ENCODE measurements around the gene CNNM4.

Gene CNNM4

DNA sequence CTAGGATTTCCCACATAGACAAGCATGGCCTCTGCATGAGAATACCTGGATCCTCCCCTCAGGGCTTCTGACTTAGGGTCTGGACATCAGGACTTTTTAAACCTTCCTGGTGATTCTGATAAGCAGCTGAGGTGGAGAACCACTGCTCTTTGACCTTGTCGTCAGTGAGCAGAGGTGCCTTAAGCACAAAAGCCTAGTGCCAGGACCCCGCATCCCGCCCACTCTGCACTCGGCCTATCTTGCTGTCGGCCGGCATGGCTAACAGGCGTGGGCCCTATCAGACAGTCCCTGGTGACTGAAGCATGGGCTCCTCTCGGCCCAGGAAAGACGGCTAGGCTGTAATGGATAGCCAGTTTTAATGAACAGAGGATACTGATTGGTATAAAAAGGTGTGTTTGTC lies 76.9 kb downstream of the CNNM4 start:
- DNase-seq, result no peak

DNA sequence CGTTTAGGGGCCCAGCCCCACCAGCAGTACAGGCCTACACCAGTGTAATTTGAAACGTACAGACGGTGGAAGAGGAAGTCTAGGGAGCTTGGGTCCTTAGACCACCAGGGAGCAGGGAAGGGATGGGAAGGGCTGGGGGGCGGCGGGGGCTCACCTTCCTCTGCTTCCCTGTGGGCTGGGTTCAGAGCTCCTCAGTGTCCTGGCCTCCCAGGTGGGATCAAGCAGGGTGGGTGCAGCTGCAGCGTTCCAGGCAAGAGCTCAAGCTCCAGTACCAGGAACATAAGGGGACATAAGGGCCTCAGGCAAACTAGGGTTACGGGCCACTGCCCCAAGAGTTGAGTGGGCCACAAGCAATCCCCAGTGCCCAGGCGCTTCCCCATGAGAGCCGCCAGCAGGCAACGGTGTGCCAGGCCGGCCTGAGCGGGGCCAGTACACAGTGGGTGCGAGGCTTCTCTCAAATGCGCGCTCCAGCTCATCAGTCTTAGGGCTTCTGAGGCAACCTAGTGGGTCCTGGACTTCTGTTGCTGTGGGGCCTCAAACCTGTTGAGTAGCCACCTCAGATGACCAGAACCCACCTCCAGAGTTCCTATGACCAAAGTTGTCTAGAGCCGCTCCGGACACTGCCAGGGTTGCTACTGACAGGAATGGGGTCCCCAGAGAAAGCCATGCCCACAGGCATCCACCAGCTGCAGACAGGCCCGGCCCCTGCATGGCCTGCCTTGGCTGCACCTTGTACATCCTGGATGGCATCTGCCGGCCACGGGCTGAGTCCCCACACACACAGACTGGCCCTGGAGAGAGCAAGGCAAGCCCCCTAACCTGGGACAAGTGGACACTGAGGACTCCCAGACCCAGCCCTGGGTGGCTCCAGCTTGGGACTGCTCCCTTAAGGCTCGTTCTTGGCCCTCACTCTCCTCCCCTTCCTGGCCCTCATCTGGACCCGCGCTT lies 77.9 kb downstream of the CNNM4 start:
- no peak for DNase-seq

- no peak for DNase-seq
These were observed 78.7 kb downstream of the CNNM4 start for GRCh38 chr2:96839293-96839874.

- DNase-seq, result no peak
These were observed 79.5 kb downstream of the CNNM4 start for GRCh38 chr2:96839875-96840850.

DNA sequence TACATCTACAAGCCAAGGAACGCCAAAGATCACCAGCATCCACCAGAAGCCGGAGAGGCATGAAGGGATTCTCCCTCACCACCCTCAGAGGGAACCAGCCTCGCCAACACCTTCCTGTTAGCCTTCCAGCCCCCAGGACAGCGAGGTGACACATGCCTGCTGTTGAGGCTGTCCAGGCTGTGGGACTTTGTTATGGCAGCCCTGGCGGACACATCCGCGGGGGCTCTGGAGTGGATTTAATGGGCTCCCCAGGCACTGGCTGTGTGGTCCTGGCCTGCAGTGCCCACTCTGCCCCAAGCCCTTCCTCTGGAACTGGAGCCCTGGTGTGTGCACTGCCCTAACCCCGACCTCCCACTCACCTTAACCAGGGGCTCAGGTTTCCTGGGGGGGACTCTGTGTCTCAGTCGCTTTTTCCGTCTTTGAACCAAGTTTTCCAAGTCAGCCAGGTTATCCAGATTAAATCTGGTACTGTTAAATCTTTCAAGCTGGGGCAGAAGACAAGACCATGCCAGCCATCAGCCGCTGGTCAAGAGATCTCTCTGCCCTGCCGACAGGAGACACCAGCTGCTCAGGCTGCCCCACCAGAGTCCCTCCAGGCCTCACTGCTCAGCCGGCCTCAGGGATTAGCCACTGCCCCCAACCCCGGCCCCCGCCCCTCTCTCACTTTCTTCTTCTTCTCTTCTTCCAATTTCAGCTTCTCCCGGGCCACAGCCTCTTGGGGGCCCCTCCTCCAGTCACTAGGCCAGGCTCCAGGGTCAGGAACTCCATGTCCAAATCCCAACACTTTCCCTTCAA lies 81.2 kb downstream of the CNNM4 start:
- no peak for DNase-seq

GRCh38 chr2:96842600-96842999 lies 81.9 kb downstream of the CNNM4 start:
- no peak for DNase-seq

GRCh38 chr2:96843538-96844268 lies 83.0 kb downstream of the CNNM4 start, which contains the start of gene ANKRD23:
TSS of gene ANKRD23 (minus strand) at chr2:96844021. CDS start at chr2:96843992, 29 bp downstream.
- DNase-seq, result no peak

DNA sequence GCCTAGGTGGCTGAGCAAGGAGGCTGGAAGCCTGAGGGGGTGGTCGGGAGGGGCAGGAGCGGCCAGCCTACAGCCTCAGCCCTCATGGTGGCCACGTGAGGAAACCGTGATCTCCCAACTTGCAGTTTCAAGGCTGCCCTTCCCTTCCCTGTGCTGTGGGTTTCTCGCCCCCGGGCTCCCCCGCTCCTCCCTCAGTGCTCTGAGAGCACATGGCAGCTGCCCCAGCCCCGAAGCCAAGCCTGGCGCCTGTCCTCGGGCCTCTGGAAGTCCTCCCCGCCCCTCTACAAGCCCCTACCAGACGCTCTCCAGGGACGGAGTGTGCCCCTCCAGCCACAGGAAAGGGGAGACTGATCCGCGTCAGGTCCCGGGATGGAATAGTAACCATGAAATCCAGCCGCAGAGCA lies 83.7 kb downstream of the CNNM4 start:
- no peak for DNase-seq

DNA sequence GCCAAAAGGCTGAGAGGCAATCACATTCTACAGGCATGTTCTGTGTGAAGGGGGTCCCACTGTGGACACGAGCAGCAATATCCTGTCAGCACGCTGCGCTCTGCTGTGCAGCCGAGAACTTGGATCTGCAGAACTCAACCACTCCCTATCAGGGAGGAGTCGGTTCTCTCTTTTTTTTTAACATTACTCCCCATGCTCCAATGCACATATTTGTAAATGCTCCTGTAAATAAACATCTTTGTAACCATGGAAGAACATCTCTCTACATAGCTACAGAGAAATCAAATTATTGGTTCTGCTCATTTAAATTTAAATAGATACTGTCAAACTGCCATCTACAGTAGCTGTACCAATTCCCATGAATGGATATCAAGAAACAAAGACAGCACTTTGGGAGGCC lies 86.1 kb downstream of the CNNM4 start:
- DNase-seq, result no peak

DNA sequence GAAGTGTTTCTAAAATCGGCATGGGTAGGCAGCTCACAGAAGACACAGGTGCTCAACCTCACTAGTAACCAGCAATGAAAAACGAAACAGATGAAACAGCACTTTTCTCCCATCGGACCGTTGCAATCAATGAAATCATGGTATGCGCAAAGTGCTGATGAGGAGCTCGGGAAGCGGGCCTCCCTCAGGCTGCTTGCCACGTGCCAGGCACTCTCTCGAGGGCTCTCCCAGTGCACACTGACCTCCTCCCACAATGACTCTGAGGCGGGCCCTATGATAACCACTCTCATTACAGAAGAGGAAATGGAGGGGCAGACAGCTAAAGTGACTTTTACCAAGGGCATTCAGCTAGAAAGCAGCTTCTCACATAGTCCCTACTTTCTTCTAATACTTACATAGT lies 86.9 kb downstream of the CNNM4 start:
- DNase-seq, result no peak

DNA sequence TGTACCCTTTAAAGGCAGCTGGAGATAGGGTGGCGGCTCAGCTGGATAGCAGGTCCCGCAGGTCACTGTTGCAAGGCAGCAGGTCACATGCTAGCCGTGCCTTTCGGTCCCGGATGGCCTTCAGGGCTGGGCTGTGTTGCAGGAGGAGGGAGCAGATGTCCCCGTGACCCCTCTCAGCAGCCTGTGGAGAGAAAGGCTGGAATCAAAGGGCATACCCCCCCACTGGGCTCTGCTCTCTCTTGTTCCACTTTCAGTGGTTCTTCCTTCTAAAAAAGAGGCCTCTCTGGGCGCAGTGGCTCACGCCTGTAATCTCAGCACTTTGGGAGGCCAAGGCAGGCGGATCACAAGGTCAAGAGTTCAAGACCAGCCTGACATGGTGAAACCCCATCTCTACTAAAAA lies 87.6 kb downstream of the CNNM4 start:
- no peak for DNase-seq

DNA sequence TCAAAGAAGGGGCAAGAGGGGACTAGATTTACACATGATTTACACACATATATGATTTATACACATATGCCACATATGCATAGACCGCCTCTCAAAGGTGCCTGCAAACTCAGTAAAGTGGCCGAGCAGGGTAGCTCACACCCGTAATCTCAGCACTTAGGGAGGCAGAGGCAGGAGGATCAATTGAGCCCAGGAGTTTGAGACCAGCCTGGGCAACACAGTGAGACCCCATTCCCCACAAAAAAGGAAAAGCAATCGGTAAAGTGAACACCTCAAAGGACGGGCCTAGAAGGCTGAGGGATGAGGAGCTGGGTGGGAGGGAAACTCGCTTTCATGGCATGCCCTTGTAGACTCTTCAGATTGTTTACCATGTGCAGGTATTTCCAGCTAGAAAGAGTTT lies 92.0 kb downstream of the CNNM4 start:
- DNase-seq, result no peak

GRCh38 chr2:96853321-96853720 lies 92.6 kb downstream of the CNNM4 start:
- no peak for DNase-seq

- DNase-seq, result peak in 1 of 2 experiments; percentile 10
These were observed 96.3 kb downstream of the CNNM4 start for GRCh38 chr2:96856776-96857666.

GRCh38 chr2:96857667-96858372 lies 97.1 kb downstream of the CNNM4 start, which contains the start of gene ANKRD39:
TSS of gene ANKRD39 (minus strand) at chr2:96858016. CDS start at chr2:96857987, 29 bp downstream.
- DNase-seq, result peak; percentile 96 to 99

- DNase-seq, result no peak
These were observed 98.5 kb downstream of the CNNM4 start for GRCh38 chr2:96859099-96859649.

DNA sequence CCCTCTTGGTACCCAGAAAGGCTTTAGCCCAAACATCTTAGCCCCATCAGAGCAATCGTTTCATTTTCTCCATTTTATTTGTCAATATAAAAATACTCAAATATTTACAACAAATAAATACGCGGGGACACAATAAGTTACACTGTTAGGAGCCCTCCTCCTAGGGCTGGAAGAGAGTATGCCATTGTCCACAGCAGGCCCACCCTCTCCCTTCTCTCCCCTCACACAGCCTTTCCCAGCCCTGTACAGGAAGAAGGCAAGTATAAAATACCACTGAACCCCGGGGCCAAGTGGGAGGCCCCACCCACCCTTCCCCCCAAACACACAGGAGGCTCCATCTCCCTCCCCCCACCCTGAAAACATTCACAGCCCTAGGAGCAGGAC lies 99.0 kb downstream of the CNNM4 start:
- no peak for DNase-seq

- no peak for DNase-seq
These were observed 99.6 kb downstream of the CNNM4 start for GRCh38 chr2:96860065-96861029.
